ENCODE data around the gene NTN1. TPM values are rescaled to one million over a fixed set of nuclear protein-coding genes. Genes with fewer than 3 reads are reported as not detected.

NTN1 gene
- total and polyA plus RNA-seq, 2 of the 4 experiments (the other 2 are of a cell fraction), result under 0.01 to 0.07 TPM

- Histone ChIP-seq H3K4me1 (ENCODE audit: control insufficient read depth, insufficient read depth, low read length) (peaks cover 1% of the 10 kb centered on the region; the same call in 1 of the 2 replicates), H3K4me3 (ENCODE audit: insufficient read depth, low read depth, low read length) (no peak overlapping the region), H3K9me3 (ENCODE audit: control insufficient read depth, insufficient read depth, low read length) (no peaks in the 10 kb centered on the region), H3K9me1 (ENCODE audit: insufficient read depth, low read length) (0 out of 2 replicates have a peak, but pooled peaks cover 4% of the 10 kb centered on the region), H4K8ac (ENCODE audit: low read depth in 2 of 2, low read length in 2 of 2) (no peak overlapping the region), H3K36me3 (ENCODE audit: control insufficient read depth, insufficient read depth, low read length) (no peaks in the 10 kb centered on the region), H2AK5ac (ENCODE audit: low read depth, low read length) (no peak overlapping the region), H3K4me2 (ENCODE audit: low read depth, low read length) (no peak overlapping the region), H2BK120ac (ENCODE audit: low read depth, low read length) (no peak overlapping the region), H3K79me1 (ENCODE audit: low read depth in 1 of 2, low read length in 2 of 2) (no peaks in the 10 kb centered on the region), H2BK5ac (ENCODE audit: low read depth, low read length, poor library complexity, severe bottlenecking) (no peak overlapping the region), H3K14ac (replicated peaks; ENCODE audit: low read depth, low read length) (no peak overlapping the region), H3K18ac (ENCODE audit: low read depth, low read length) (no peak overlapping the region), H3K23ac (ENCODE audit: low read depth, low read length) (no peak overlapping the region), H3K4ac (ENCODE audit: low read depth, low read length) (no peak overlapping the region), H4K5ac (ENCODE audit: low read depth, low read length) (no peak overlapping the region), H2AFZ (replicated peaks; ENCODE audit: low read length, poor library complexity) (no peak overlapping the region), H3K27me3 (ENCODE audit: control insufficient read depth, insufficient read depth, low read length) (no peaks in the 10 kb centered on the region), H3K56ac (ENCODE audit: extremely low read depth, insufficient read depth, low read length) (no peak overlapping the region), H2BK15ac (ENCODE audit: low read depth, low read length) (no peak overlapping the region), H3K9ac (ENCODE audit: low read depth, low read length) (no peak overlapping the region), H4K20me1 (ENCODE audit: insufficient read depth, low read length) (no peaks in the 10 kb centered on the region), H3K27ac (ENCODE audit: insufficient read depth, low read length) (no peak overlapping the region), H4K91ac (ENCODE audit: insufficient read depth, low read depth, low read length) (no peak overlapping the region), H2BK20ac (ENCODE audit: low read depth, low read length) (no peak overlapping the region), H2AK9ac (replicated peaks; ENCODE audit: low read depth, low read length, poor library complexity) (no peak overlapping the region)
- intact Hi-C loops (cut with micrococcal nuclease), result no loop called here
- no TSS peak for BruUV-seq (replicated peaks)
- dilution Hi-C loops (cut with HindIII; ENCODE audit: low sequenced_read_pairs, unreplicated experiment), result no loop called here
- ChIA-PET CTCF (no interaction called here), POLR2A (ENCODE audit: unreplicated experiment) (no interaction called here)
- 68% methylated on average over 5 of the region's 9 CpGs; no CpG with 5 or more reads in 1 of the 2 experiments for WGBS, 2 experiments (ENCODE audit: extremely low coverage in 2 of 2, insufficient read length in 1 of 2)
- in situ Hi-C loops (cut with MboI; ENCODE audit: low sequenced_read_pairs), result no loop called here
- ATAC-seq (ENCODE audit: low read depth) (no peak), DNase-seq (no peak)
- TF ChIP-seq CHD1 (IDR thresholded peaks at IDR 0.05; ENCODE audit: low read depth, low read length) (no peak), FOS (IDR thresholded peaks at IDR 0.05; ENCODE audit: low read depth, low read length) (no peak), BHLHE40 (IDR thresholded peaks at IDR 0.05; ENCODE audit: low read depth, low read length) (no peak), NFE2L2 (IDR thresholded peaks at IDR 0.05; ENCODE audit: low read depth, low read length) (no peak), MAZ (IDR thresholded peaks at IDR 0.05; ENCODE audit: borderline replicate concordance, low read depth, low read length) (no peak), RAD21 (IDR thresholded peaks at IDR 0.05; ENCODE audit: low read length) (no peak), ELK1 (IDR thresholded peaks at IDR 0.05; ENCODE audit: borderline replicate concordance, low read depth, low read length) (no peak), CEBPB (IDR thresholded peaks at IDR 0.05; ENCODE audit: low read depth, low read length) (no peak), MXI1 (IDR thresholded peaks at IDR 0.05; ENCODE audit: borderline replicate concordance, low read depth, low read length) (no peak), SMC3 (IDR thresholded peaks at IDR 0.05; ENCODE audit: low read depth, low read length) (no peak), RFX5 (IDR thresholded peaks at IDR 0.05; ENCODE audit: low read depth, low read length) (no peak), USF2 (IDR thresholded peaks at IDR 0.05; ENCODE audit: low read depth, low read length) (no peak), MAFK (IDR thresholded peaks at IDR 0.05; ENCODE audit: low read depth, low read length) (no peak), RCOR1 (IDR thresholded peaks at IDR 0.05; ENCODE audit: insufficient replicate concordance, low read length) (no peak), CTCF (conservative IDR thresholded peaks at IDR 0.05; ENCODE audit: low read depth, low read length) (no peak)
Observed at GRCh38 chr17:9266697-9267117, 245.4 kb downstream of the NTN1 start.
